Ovary (tissue), 9 donors: Measurements from ENCODE around the gene SLC9A3. TPM values are rescaled to one million over a fixed set of nuclear protein-coding genes. Genes with fewer than 3 reads are reported as not detected.
A peak's percentile ranks its signal among the peaks of the same experiment; 100 is the strongest.

Source experiments
- DNase-seq, 5 donors: peaks; one replicate each; pipeline ENCODE4 v3.0.0-alpha.2; 2019 to 2020
- H3K27ac ChIP-seq, 2 donors: fragments of 200-600 bp; one replicate each; pipeline versions ENCODE4 v1.5.1 to v1.8.0; 2019 to 2022
- H3K27me3 ChIP-seq: fragments of 200-600 bp; one replicate; pipeline ENCODE4 v1.8.0; 2022
- H3K36me3 ChIP-seq: fragments of 200-600 bp; sonication (generic); one replicate; pipeline ENCODE4 v1.5.1; 2019
- H3K4me1 ChIP-seq: one replicate; pipeline ENCODE4 v1.8.1; 2013; ENCODE audit warnings: mild to moderate bottlenecking, moderate library complexity; ENCODE audit not compliant: insufficient read depth
- H3K4me3 ChIP-seq: fragments of 200-600 bp; sonication (generic); one replicate; pipeline ENCODE4 v1.5.1; 2017
- H3K9me3 ChIP-seq, 2 donors: fragments of 200-600 bp in 1 of 2; sonication (generic) in 1 of 2; one replicate each; pipeline versions ENCODE4 v1.5.1 to v1.8.1; 2013 to 2019; ENCODE audit warnings: mild to moderate bottlenecking in 1 of 2, moderate library complexity in 1 of 2
- CTCF ChIP-seq, 3 donors: fragments of 450-650 bp in 2 of 3; fragments of 200-600 bp in 1 of 3; IDR thresholded peaks; one replicate each; pipeline versions ENCODE4 v1.5.1 to v1.8.0; 2016 to 2022; ENCODE audit warnings: antibody characterized with exemption in 3 of 3, mild to moderate bottlenecking in 1 of 3
- EP300 ChIP-seq: sonication (generic); formaldehyde crosslinking; IDR thresholded peaks from one replicate; pipeline ENCODE4 v1.6.1; 2017; ENCODE audit warnings: antibody characterized with exemption
- POLR2A ChIP-seq: fragments of 450-650 bp; IDR thresholded peaks from one replicate; pipeline ENCODE4 v1.6.1; 2017; ENCODE audit warnings: antibody characterized with exemption, mild to moderate bottlenecking, moderate library complexity
- WGBS, 3 donors: extraction: QIAGEN DNeasy Blood & Tissue Kit in 1 of 3; methylation state at CpG; one replicate each; pipeline versions ENCODE4 v1.1.5 to v1.1.7; 2013 to 2017; 5-methylcytosine and 5-hydroxymethylcytosine counted together
- intact Hi-C, 4 donors: fragments of 100-400 bp; cut with DNase I; formaldehyde crosslinking; loops; one replicate each; pipeline versions ENCODE4 v1.11.0 to v1.15.1; 2022 to 2023
- polyA plus RNA-seq, 2 donors: library from polyadenylated mRNA; stranded (reverse); fragments of 200-250 nt in 1 of 2; fragments of 350-450 nt in 1 of 2; fragmentation: Illumina TruSeq in 1 of 2; extraction: RNeasy Lipid Tissue Mini Kit (QIAGEN cat#74804) in 1 of 2; gene quantifications; one replicate each; pipeline ENCODE4 v1.2.3, GENCODE V29; 2013 to 2014
- total RNA-seq, 7 donors: library from RNA; depleted of rRNA in 2 of 7; stranded (reverse); fragments of >200 nt in 2 of 7; fragmentation: NEBNext Ultra II Directional in 3 of 7; extraction: Animal tissue kit (Norgen Biotek cat#: 25700) in 3 of 7; gene quantifications; one replicate each; pipeline versions ENCODE4 v1.1.0 to v1.2.4, GENCODE V29; 2016 to 2023
- donor health status: DM: no; HTN: no; CAD: no; lungs with moderate emphysema.
- donor health status: DM: no; HTN: no; CAD: no.
- donor health status: Bipolar disorder and iron deficiency.
- donor health status: DM: yes; HTN: yes; CAD: no.
- donor health status: DM: no; HTN: no; CAD: no.
- donor health status: DM: yes; HTN: yes; CAD: no.

The SLC9A3 gene
- total and polyA plus RNA-seq, 9 donors, result 1.2 to 3.6 (median 1.9) TPM

GRCh38 chr5:538271-538771 lies 14.1 kb upstream of the SLC9A3 start:
- WGBS, 3 donors, result 87 to 94% (median 92%) methylated on average over 27 of the region's 27 CpGs
- H3K4me1 ChIP-seq, result no peaks in the 10 kb centered on the region
- DNase-seq, result peak in 1 of 5 donors; percentile 12

GRCh38 chr5:537621-538071 lies 13.4 kb upstream of the SLC9A3 start:
- intact Hi-C loops, result no loop called here
- TF ChIP-seq EP300 (no peak), POLR2A (no peak), CTCF (IDR thresholded peaks at IDR 0.05) (no peak)
- Histone ChIP-seq H3K4me3 (no peak overlapping the region), H3K27me3 (no peaks in the 10 kb centered on the region), H3K9me3 (no peaks in the 10 kb centered on the region), H3K4me1 (no peaks in the 10 kb centered on the region), H3K27ac (no peak overlapping the region), H3K36me3 (no peaks in the 10 kb centered on the region)
- DNase-seq, result peak in 1 of 5 donors; percentile 4
- WGBS, 3 donors, result 82 to 90% (median 84%) methylated on average over 14 to 16 of the region's 16 CpGs

More at GRCh38 chr5:538271-538771, 14.1 kb upstream of the SLC9A3 start:
- TF ChIP-seq POLR2A (no peak), CTCF (IDR thresholded peaks at IDR 0.05) (no peak), EP300 (no peak)
- intact Hi-C loops, result no loop called here
- Histone ChIP-seq H3K4me3 (no peak overlapping the region), H3K9me3 (no peaks in the 10 kb centered on the region), H3K27me3 (no peaks in the 10 kb centered on the region), H3K36me3 (no peaks in the 10 kb centered on the region), H3K27ac (no peak overlapping the region)

GRCh38 chr5:537098-537497 lies 12.8 kb upstream of the SLC9A3 start:
- Histone ChIP-seq H3K27me3 (no peaks in the 10 kb centered on the region), H3K9me3 (no peaks in the 10 kb centered on the region), H3K27ac (no peak overlapping the region), H3K4me3 (no peak overlapping the region), H3K4me1 (no peaks in the 10 kb centered on the region), H3K36me3 (no peaks in the 10 kb centered on the region)
- no peak for TF ChIP-seq CTCF (IDR thresholded peaks at IDR 0.05)
- no peak for TF ChIP-seq POLR2A
- TF ChIP-seq EP300, result no peak
- intact Hi-C loops, result no loop called here
- WGBS, 3 donors, result 82 to 87% (median 82%) methylated on average over 22 of the region's 22 CpGs
- peak in 1 of 5 donors; percentile 5 for DNase-seq

GRCh38 chr5:535846-536698 lies 11.8 kb upstream of the SLC9A3 start:
- no peak for TF ChIP-seq POLR2A
- TF ChIP-seq CTCF (IDR thresholded peaks at IDR 0.05), result no peak
- TF ChIP-seq EP300, result no peak
- no peak overlapping the region for H3K4me3 ChIP-seq
- WGBS, 3 donors, result 60 to 74% (median 71%) methylated on average over 27 of the region's 27 CpGs
- no peaks in the 10 kb centered on the region for H3K4me1 ChIP-seq
- no peaks in the 10 kb centered on the region for H3K27me3 ChIP-seq
- H3K27ac ChIP-seq, result no peak overlapping the region
- intact Hi-C loops, result no loop called here
- DNase-seq, result peak in 1 of 5 donors; percentile 1
- H3K9me3 ChIP-seq, result no peaks in the 10 kb centered on the region
- no peaks in the 10 kb centered on the region for H3K36me3 ChIP-seq
